ENCODE data around the gene FNDC3A. TPM values are rescaled to one million over a fixed set of nuclear protein-coding genes. Genes with fewer than 3 reads are reported as not detected.

The FNDC3A gene
- total and polyA plus RNA-seq, 4 experiments from 2014 or later, result 4.6 to 44.4 (median 28.1) TPM

DNA sequence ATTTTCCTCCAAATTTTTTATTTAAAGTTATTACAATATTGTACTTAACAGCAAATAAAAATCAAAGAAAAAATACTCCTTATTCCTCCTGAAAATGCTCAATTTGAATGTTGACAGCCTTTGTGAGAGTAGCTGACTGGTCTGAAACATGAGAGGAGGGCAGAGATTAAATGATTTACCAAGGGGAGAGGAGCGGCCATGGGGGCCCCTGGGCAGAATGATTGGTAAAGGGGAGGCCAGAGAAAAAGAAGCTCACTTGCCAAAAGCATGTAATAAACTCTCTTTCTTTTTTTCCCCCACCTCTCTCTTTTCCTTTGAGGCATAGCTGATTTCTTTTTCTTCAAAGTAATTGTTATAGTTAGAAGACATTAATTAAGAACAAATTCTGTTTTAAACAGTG is 30.1 kb upstream of the FNDC3A start:
- no peaks in the 10 kb centered on the region for H3K4me1 ChIP-seq (ENCODE audit: insufficient read depth, low read length)
- Mint-ChIP-seq H3K4me1 (no peaks in the 10 kb centered on the region), H3K27me3 (peaks cover under 1 to 9% of the 10 kb centered on the region in 2 donors), H3K27ac (no peak overlapping the region), H3K36me3 (no peaks in the 10 kb centered on the region), H3K9me3 (no peaks in the 10 kb centered on the region), H3K4me3 (no peak overlapping the region)
- H3K27me3 ChIP-seq (ENCODE audit: insufficient read depth, low read length), result no peaks in the 10 kb centered on the region
- ChIA-PET POLR2A (ENCODE audit: partially characterized antibody) (no interaction called here), CTCF (ENCODE audit: partially characterized antibody) (no interaction called here)
- no peaks in the 10 kb centered on the region for H3K9me3 ChIP-seq (ENCODE audit: control insufficient read depth in 1 of 2, low read length in 2 of 2)
- H3K4me3 ChIP-seq (ENCODE audit: low read length in 2 of 2), result no peak overlapping the region
- H3K36me3 ChIP-seq (ENCODE audit: insufficient read depth, low read length), result no peaks in the 10 kb centered on the region
- no peak for DNase-seq
- intact Hi-C loops (cut with micrococcal nuclease), result no loop called here
- no peak overlapping the region for H3K27ac ChIP-seq (ENCODE audit: low read depth, low read length)

- H3K27ac ChIP-seq (ENCODE audit: low read depth, low read length), result no peak overlapping the region
- no peak overlapping the region for H3K4me3 Mint-ChIP-seq
- no peaks in the 10 kb centered on the region for H3K4me1 ChIP-seq (ENCODE audit: insufficient read depth, low read length)
- no peak overlapping the region for H3K27ac Mint-ChIP-seq
- H3K9me3 ChIP-seq (ENCODE audit: control insufficient read depth in 1 of 2, low read length in 2 of 2), result no peaks in the 10 kb centered on the region
- H3K27me3 Mint-ChIP-seq, result peaks cover 0 to 5% of the 10 kb centered on the region in 2 donors
- H3K4me1 Mint-ChIP-seq, result no peaks in the 10 kb centered on the region
- H3K36me3 Mint-ChIP-seq, result no peaks in the 10 kb centered on the region
- no peaks in the 10 kb centered on the region for H3K9me3 Mint-ChIP-seq
- ChIA-PET POLR2A (ENCODE audit: partially characterized antibody) (no interaction called here), CTCF (ENCODE audit: partially characterized antibody) (no interaction called here)
- no peaks in the 10 kb centered on the region for H3K27me3 ChIP-seq (ENCODE audit: insufficient read depth, low read length)
- no peak overlapping the region for H3K4me3 ChIP-seq (ENCODE audit: low read length in 2 of 2)
- H3K36me3 ChIP-seq (ENCODE audit: insufficient read depth, low read length), result no peaks in the 10 kb centered on the region
- no peak for DNase-seq
- intact Hi-C loops (cut with micrococcal nuclease), result no loop called here
Observed at GRCh38 chr13:48946163-48946562, 29.5 kb upstream of the FNDC3A start.

- Mint-ChIP-seq H3K9me3 (no peaks in the 10 kb centered on the region), H3K4me3 (no peak overlapping the region), H3K36me3 (no peaks in the 10 kb centered on the region), H3K27me3 (peaks cover under 1% of the 10 kb centered on the region in 2 donors), H3K4me1 (no peaks in the 10 kb centered on the region), H3K27ac (no peak overlapping the region)
- H3K27me3 ChIP-seq (ENCODE audit: insufficient read depth, low read length), result no peaks in the 10 kb centered on the region
- no peak for DNase-seq
- no peak overlapping the region for H3K4me3 ChIP-seq (ENCODE audit: low read length in 2 of 2)
- no peaks in the 10 kb centered on the region for H3K9me3 ChIP-seq (ENCODE audit: control insufficient read depth in 1 of 2, low read length in 2 of 2)
- POLR2A ChIA-PET (ENCODE audit: partially characterized antibody), result no interaction called here
- H3K4me1 ChIP-seq (ENCODE audit: insufficient read depth, low read length), result no peaks in the 10 kb centered on the region
- no peaks in the 10 kb centered on the region for H3K36me3 ChIP-seq (ENCODE audit: insufficient read depth, low read length)
- intact Hi-C loops (cut with micrococcal nuclease), result no loop called here
- CTCF ChIA-PET (ENCODE audit: partially characterized antibody), result no interaction called here
- H3K27ac ChIP-seq (ENCODE audit: low read depth, low read length), result no peak overlapping the region
Observed at GRCh38 chr13:48949566-48950500, 25.9 kb upstream of the FNDC3A start.

- no peaks in the 10 kb centered on the region for H3K27me3 ChIP-seq (ENCODE audit: insufficient read depth, low read length)
- H3K4me1 Mint-ChIP-seq, result no peaks in the 10 kb centered on the region
- ChIA-PET POLR2A (ENCODE audit: partially characterized antibody) (no interaction called here), CTCF (ENCODE audit: partially characterized antibody) (no interaction called here)
- no peaks in the 10 kb centered on the region for H3K36me3 ChIP-seq (ENCODE audit: insufficient read depth, low read length)
- H3K4me1 ChIP-seq (ENCODE audit: insufficient read depth, low read length), result no peaks in the 10 kb centered on the region
- DNase-seq, result no peak
- intact Hi-C loops (cut with micrococcal nuclease), result no loop called here
- H3K4me3 Mint-ChIP-seq, result no peak overlapping the region
- no peaks in the 10 kb centered on the region for H3K36me3 Mint-ChIP-seq
- no peaks in the 10 kb centered on the region for H3K9me3 ChIP-seq (ENCODE audit: control insufficient read depth in 1 of 2, low read length in 2 of 2)
- no peak overlapping the region for H3K4me3 ChIP-seq (ENCODE audit: low read length in 2 of 2)
- no peak overlapping the region for H3K27ac ChIP-seq (ENCODE audit: low read depth, low read length)
- H3K9me3 Mint-ChIP-seq, result no peaks in the 10 kb centered on the region
- peak overlapping the region in 1 of 7 donors; percentile 44 for H3K27ac Mint-ChIP-seq
- H3K27me3 Mint-ChIP-seq, result peaks cover 0 to 2% of the 10 kb centered on the region in 2 donors
Observed at GRCh38 chr13:48950501-48950875, 25.2 kb upstream of the FNDC3A start.

GRCh38 chr13:48954081-48954480 is 21.6 kb upstream of the FNDC3A start:
- no peak overlapping the region for H3K4me3 Mint-ChIP-seq
- intact Hi-C loops (cut with micrococcal nuclease), result no loop called here
- H3K4me1 Mint-ChIP-seq, result no peaks in the 10 kb centered on the region
- H3K36me3 Mint-ChIP-seq, result no peaks in the 10 kb centered on the region
- DNase-seq, result no peak
- ChIA-PET POLR2A (ENCODE audit: partially characterized antibody) (no interaction called here), CTCF (ENCODE audit: partially characterized antibody) (no interaction called here)
- no peaks in the 10 kb centered on the region for H3K9me3 Mint-ChIP-seq
- Histone ChIP-seq H3K27ac (ENCODE audit: low read depth, low read length) (no peak overlapping the region), H3K9me3 (ENCODE audit: control insufficient read depth in 1 of 2, low read length in 2 of 2) (no peaks in the 10 kb centered on the region), H3K36me3 (ENCODE audit: insufficient read depth, low read length) (no peaks in the 10 kb centered on the region), H3K4me1 (ENCODE audit: insufficient read depth, low read length) (no peaks in the 10 kb centered on the region), H3K27me3 (ENCODE audit: insufficient read depth, low read length) (no peaks in the 10 kb centered on the region), H3K4me3 (ENCODE audit: low read length in 2 of 2) (no peak overlapping the region)
- peak overlapping the region in 1 of 7 donors; percentile 57 for H3K27ac Mint-ChIP-seq
- H3K27me3 Mint-ChIP-seq, result peaks cover 0 to 2% of the 10 kb centered on the region in 2 donors

GRCh38 chr13:48955536-48955935 is 20.2 kb upstream of the FNDC3A start:
- Mint-ChIP-seq H3K27ac (no peak overlapping the region), H3K9me3 (no peaks in the 10 kb centered on the region), H3K36me3 (no peaks in the 10 kb centered on the region), H3K4me1 (no peaks in the 10 kb centered on the region), H3K27me3 (peaks cover 0 to 2% of the 10 kb centered on the region in 2 donors), H3K4me3 (no peak overlapping the region)
- no peaks in the 10 kb centered on the region for H3K36me3 ChIP-seq (ENCODE audit: insufficient read depth, low read length)
- H3K4me3 ChIP-seq (ENCODE audit: low read length in 2 of 2), result no peak overlapping the region
- ChIA-PET CTCF (ENCODE audit: partially characterized antibody) (no interaction called here), POLR2A (ENCODE audit: partially characterized antibody) (no interaction called here)
- intact Hi-C loops (cut with micrococcal nuclease), result no loop called here
- H3K9me3 ChIP-seq (ENCODE audit: control insufficient read depth in 1 of 2, low read length in 2 of 2), result no peaks in the 10 kb centered on the region
- no peak overlapping the region for H3K27ac ChIP-seq (ENCODE audit: low read depth, low read length)
- no peaks in the 10 kb centered on the region for H3K27me3 ChIP-seq (ENCODE audit: insufficient read depth, low read length)
- no peak for DNase-seq
- H3K4me1 ChIP-seq (ENCODE audit: insufficient read depth, low read length), result no peaks in the 10 kb centered on the region

DNA sequence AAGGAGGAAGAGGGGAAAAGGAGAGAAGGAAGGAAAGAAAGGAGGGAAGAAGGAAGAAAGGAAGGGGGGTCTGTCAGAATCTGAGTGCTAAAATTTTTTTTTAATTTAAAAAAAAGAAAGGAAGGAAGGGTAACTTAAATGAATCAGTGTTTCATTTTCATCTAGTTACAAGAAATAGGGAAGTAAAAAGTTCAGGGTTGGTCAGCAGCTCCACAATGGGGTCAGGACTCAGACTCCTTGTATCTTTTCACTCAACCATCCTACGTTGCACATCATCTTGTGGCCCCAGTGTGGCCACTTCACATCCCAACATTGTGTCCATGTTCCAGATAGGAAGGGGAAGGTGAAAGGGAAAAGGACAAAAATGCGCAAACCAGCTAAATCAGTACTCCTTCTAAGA is 14.3 kb upstream of the FNDC3A start:
- Mint-ChIP-seq H3K4me1 (no peaks in the 10 kb centered on the region), H3K4me3 (no peak overlapping the region), H3K9me3 (no peaks in the 10 kb centered on the region), H3K27me3 (no peaks in the 10 kb centered on the region), H3K36me3 (no peaks in the 10 kb centered on the region), H3K27ac (no peak overlapping the region)
- POLR2A ChIA-PET (ENCODE audit: partially characterized antibody), result no interaction called here
- no peaks in the 10 kb centered on the region for H3K36me3 ChIP-seq (ENCODE audit: insufficient read depth, low read length)
- no peaks in the 10 kb centered on the region for H3K4me1 ChIP-seq (ENCODE audit: insufficient read depth, low read length)
- no peaks in the 10 kb centered on the region for H3K9me3 ChIP-seq (ENCODE audit: control insufficient read depth in 1 of 2, low read length in 2 of 2)
- CTCF ChIA-PET (ENCODE audit: partially characterized antibody), result no interaction called here
- no peaks in the 10 kb centered on the region for H3K27me3 ChIP-seq (ENCODE audit: insufficient read depth, low read length)
- DNase-seq, result no peak
- intact Hi-C loops (cut with micrococcal nuclease), result no loop called here
- H3K4me3 ChIP-seq (ENCODE audit: low read length in 2 of 2), result no peak overlapping the region
- H3K27ac ChIP-seq (ENCODE audit: low read depth, low read length), result no peak overlapping the region

All from CD4-positive, alpha-beta memory T cell (primary cell).